AML-193 (cell line): ENCODE data around the gene AXIN2.

Source experiments
- DNase-seq, 2 experiments: peaks; one replicate each; lab custom pipeline; 2025; lab: John Stamatoyannopoulos, UW

The AXIN2 gene

DNA sequence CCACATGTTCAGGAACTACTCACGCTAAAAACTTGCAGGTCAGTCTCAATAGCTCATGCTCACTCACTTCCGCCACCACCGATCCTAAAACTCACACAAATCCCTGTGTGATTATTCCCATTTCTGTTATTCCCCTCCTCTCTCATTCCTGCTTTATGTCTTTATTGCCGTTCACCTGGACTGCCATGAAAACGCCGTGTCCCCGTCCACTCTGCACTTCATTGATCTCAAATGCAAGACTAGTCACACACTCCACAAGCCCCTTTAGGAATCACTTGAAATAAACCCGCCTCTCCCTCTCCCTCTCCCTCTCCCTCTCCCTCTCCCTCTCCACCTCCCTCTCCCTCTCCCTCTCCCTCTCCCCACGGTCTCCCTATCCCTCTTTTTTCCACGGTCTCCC lies 78.0 kb downstream of the AXIN2 start:
- DNase-seq: no peak

DNA sequence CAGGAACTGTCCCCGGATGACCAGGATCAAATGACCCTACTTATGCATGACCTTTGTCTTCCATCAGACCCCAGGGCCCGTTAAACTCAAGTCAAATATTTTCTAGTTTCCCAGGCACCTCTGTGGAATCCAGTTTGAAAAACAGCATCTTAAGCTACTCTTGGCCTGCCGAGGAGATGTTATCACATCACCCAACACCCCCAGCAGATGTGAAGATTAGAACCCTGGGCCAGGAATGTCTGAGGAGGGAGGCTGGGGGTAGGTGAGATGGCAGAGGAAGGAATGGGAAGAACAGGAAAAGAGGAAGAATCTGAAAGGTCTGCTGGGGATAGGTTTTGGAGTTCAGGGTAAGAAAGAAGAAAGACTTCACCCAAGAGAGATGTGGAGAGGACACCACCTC lies 79.2 kb downstream of the AXIN2 start:
- no peak for DNase-seq

DNA sequence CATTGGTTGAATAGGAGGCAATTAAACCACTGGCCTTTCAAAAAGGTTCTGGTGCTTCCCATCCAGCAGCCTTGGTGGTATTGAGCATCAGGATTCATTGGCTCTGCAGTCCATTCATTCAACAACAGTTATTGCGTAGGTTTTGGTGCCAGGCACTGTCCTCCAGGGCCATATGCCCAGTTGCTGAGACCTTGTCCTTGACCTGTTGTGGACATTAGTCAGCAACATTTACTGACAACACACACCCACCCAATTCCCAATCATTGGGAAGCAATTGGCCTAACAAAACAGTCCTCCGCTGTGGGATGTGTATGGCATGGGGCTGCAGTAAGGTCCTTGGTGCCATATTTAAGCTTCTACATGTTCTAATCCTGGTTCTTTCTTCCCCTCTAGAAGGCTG lies 82.2 kb downstream of the AXIN2 start:
- no peak for DNase-seq
